GM18868 (cell line): Measurements from ENCODE around the gene PUM2.

Source experiments
- ATAC-seq: cut with Tn5 transposase; IDR thresholded peaks from one replicate; pipeline ENCODE4 v1.9.1; 2021; ENCODE audit warnings: mild to moderate bottlenecking, moderate library complexity; ENCODE audit not compliant: unreplicated experiment

PUM2 gene

DNA sequence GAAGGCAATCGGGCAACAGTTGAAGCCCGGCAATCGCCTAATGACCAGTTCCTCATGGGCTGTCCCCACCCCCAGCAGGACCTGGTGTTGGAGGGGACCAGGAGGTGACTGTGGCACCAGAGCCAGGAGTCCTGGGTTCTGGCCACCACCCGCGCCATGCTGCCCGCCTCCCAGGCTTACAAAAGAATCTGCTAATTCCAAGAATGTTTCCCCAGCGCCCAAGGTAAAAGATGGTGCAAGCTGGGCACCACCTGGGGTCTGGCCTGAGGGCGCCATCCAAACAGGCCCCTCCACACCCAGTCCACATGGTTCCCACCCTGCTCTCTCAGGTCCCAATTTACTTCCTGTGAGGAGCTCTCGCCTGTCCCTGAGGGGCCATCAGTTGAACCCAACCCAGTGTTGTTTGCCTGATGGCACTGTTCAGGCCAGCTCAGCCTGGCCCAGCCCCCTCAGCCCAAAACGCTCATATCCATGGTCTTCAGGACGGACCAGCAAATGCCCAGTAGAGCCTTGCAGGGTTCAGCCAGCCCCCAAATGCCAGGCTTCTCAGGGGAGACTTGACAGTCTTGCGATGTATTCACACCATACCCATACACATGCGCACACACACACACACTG lies 130.8 kb downstream of the PUM2 start:
- ATAC-seq = no peak

GRCh38 chr2:20218331-20219320 lies 132.0 kb downstream of the PUM2 start:
- ATAC-seq = no peak

- no peak for ATAC-seq
These were observed 133.3 kb downstream of the PUM2 start for GRCh38 chr2:20217041-20217970.

- ATAC-seq = no peak
These were observed 134.3 kb downstream of the PUM2 start for GRCh38 chr2:20216130-20217025.

GRCh38 chr2:20215183-20216040 lies 135.2 kb downstream of the PUM2 start:
- no peak for ATAC-seq

- no peak for ATAC-seq
These were observed 136.0 kb downstream of the PUM2 start for GRCh38 chr2:20214566-20215182.

- peak; percentile 62 for ATAC-seq
These were observed 136.7 kb downstream of the PUM2 start for GRCh38 chr2:20213651-20214565.

GRCh38 chr2:20212871-20213503 lies 137.7 kb downstream of the PUM2 start:
- ATAC-seq = no peak

- no peak for ATAC-seq
These were observed 138.2 kb downstream of the PUM2 start for GRCh38 chr2:20212459-20212870.

GRCh38 chr2:20211860-20212458 lies 138.7 kb downstream of the PUM2 start:
- ATAC-seq = no peak

DNA sequence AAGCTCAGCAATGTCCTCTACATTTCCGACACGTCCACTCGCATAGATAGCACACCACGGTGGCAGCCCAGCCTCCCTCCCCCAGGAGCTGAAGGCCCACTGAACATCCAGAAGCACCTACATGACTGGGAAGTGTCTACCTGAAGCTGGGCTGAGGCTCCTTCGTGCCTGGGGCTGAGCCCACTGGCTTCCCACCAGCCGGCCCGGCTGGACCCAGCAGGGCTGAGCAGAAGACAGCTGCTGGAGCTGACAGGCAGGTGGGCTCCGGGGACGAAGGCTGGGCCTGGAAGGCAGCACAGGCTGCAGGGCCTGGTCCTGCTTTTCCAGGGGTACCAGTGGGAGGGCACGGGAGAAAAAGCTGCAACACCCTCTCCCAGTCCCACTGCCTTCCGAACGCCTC lies 139.2 kb downstream of the PUM2 start:
- ATAC-seq = no peak

DNA sequence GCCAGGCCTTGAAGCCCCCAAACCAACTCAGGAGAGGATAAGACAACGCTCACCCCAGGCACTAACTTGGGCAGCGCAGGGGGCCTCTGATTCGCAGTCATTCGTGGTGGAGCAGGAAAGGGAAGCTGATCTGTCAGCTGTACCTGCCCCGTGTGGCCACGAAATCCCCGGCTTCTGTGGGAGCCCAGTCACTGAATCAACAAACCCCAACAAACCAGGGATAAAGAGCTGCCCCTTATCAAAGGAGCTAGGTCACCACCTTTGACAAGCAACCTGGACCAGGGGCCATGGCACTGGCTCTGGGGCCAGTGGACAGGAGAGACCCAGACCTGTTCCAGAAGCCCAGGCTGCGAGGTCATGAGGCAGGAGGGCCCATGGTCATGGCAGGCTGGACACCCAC lies 140.2 kb downstream of the PUM2 start:
- ATAC-seq = no peak

DNA sequence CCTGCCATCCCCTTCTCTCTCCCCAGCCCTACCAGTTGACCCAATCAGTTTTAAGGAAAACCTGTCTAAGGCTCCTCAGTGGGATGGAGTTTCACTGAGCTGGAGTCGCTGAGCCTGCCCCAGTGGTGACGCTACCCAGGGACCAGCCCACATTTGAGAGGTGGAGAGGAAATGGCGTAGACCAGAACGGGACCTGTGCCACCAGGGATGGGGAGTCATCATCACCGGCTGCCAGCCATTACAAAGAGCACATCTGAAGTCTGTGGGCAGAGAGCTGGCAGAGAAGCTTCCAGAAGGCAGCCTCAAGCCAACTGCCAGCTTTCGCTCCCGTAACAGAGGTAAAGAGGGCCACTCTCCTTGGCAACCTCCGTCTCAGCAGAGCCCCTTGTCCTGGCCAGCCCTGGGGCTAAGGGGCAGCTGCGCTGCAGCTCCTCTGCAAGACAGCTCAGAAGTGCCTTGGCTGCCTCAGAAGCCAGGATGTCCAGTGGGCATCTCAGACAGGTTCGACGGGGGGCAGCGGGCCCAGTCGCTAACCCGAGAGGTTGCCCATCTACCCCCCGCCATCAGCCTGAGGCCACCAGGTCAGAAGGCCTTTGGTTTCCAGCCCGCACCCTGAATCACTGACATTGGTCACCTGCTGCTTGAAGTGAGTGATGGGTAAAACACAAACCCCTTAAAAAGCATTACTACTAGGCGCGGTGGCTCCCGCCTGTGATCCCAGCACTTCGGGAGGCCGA lies 141.1 kb downstream of the PUM2 start:
- ATAC-seq = no peak

GRCh38 chr2:20208476-20208859 lies 142.2 kb downstream of the PUM2 start:
- ATAC-seq = no peak

DNA sequence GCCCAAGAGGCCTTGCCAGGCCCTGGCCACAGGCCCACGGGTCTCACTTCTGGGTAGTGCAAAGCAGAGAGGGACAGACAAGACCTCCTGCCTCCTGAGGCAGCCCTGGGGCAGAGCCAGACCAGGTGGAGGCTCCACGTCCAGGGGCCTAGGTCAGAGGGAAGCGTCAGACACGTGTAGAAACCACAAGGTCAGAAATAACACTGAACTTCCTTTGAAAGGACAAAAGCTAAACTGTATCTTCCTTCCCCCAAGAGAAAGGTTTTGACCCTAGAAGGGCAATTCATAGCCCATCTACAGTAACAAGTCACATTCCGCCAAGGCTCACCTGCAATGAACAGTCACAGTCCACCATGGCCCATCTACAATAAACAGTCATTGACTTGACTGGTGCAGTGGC lies 143.6 kb downstream of the PUM2 start:
- ATAC-seq = no peak

DNA sequence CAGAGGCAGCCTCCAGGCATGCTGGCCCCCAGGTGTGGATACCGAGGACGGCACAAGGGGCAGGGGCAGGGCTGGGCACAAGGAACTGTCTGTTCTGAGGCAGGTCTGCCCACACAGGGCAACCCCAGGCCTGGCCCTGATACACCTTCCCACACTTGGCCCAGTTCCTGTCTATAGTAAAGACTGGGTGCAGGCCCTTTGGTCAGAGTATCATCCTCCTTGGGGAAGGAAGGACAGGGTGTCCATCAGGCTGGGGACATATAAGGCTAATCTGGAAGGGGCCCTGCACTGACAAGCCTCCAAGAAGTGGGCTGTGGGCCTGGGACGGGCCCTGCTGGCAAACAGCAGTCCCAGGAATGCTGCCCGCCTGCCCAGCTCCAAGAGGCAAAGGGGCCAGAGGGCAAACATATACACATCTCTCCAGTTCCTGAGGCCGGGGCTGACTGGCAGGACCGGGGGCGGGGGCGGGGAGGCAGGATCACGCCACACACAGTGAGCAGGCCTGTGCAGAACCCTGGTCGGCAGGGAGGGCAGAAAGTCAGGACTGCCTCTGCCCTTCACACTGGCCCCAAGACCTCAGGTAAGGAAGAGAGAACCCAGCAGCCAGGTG lies 144.6 kb downstream of the PUM2 start:
- ATAC-seq = no peak
